LNCaP clone FGC (cell line): ENCODE measurements around the gene ZNF597.
"Not testable (repeated sequence)": the region's sequence is repeated elsewhere in the genome, so short reads cannot be mapped to it uniquely, and the experiment has no call there.

Experiments
- DNase-seq: peaks from one replicate; pipeline ENCODE4 v3.0.0-alpha.2; 2011; ENCODE audit warnings: low read depth
- H3K4me3 ChIP-seq: 2 replicates; pipeline ENCODE4 v1.5.1; 2011; ENCODE audit warnings: mild to moderate bottlenecking, low read depth, low read length, control low read depth
- CTCF ChIP-seq: IDR thresholded peaks from 2 replicates; pipeline ENCODE4 v1.5.1; 2012; ENCODE audit warnings: mild to moderate bottlenecking; ENCODE audit not compliant: control insufficient read depth, insufficient read depth; ENCODE audit errors: extremely low read depth

The ZNF597 gene

GRCh38 chr16:3479654-3480216, 36.4 kb upstream of the ZNF597 start:
- no peak for DNase-seq
- no peak for TF ChIP-seq CTCF
- no peak overlapping the region for H3K4me3 ChIP-seq

- H3K4me3 ChIP-seq = no peak overlapping the region
- TF ChIP-seq CTCF = no peak
- DNase-seq = no peak
These were observed 35.1 kb upstream of the ZNF597 start for GRCh38 chr16:3478242-3478925.

- TF ChIP-seq CTCF = no peak
- DNase-seq = no peak
These were observed 33.1 kb upstream of the ZNF597 start for GRCh38 chr16:3476409-3476808.

GRCh38 chr16:3475604-3476375, 32.5 kb upstream of the ZNF597 start:
- H3K4me3 ChIP-seq = no peak overlapping the region
- no peak for TF ChIP-seq CTCF
- no peak for DNase-seq

More at GRCh38 chr16:3476409-3476808, 33.1 kb upstream of the ZNF597 start:
- no peak overlapping the region for H3K4me3 ChIP-seq

GRCh38 chr16:3474870-3475269, 31.6 kb upstream of the ZNF597 start:
- DNase-seq, H3K4me3 ChIP-seq: not testable (repeated sequence)

- TF ChIP-seq CTCF = no peak
- DNase-seq = no peak
These were observed 31.0 kb upstream of the ZNF597 start for GRCh38 chr16:3474136-3474779.

GRCh38 chr16:3473596-3473943, 30.3 kb upstream of the ZNF597 start:
- not testable (repeated sequence) for H3K4me3 ChIP-seq, DNase-seq

More at GRCh38 chr16:3474136-3474779, 31.0 kb upstream of the ZNF597 start:
- no peak overlapping the region for H3K4me3 ChIP-seq
